HG03565 (cell line): Measurements from ENCODE around the gene CHST11.

Experiments used
- ATAC-seq: cut with Tn5 transposase; IDR thresholded peaks from one replicate; pipeline ENCODE4 v1.9.1; 2021; ENCODE audit warnings: mild to moderate bottlenecking, moderate library complexity; ENCODE audit not compliant: unreplicated experiment

Gene CHST11

DNA sequence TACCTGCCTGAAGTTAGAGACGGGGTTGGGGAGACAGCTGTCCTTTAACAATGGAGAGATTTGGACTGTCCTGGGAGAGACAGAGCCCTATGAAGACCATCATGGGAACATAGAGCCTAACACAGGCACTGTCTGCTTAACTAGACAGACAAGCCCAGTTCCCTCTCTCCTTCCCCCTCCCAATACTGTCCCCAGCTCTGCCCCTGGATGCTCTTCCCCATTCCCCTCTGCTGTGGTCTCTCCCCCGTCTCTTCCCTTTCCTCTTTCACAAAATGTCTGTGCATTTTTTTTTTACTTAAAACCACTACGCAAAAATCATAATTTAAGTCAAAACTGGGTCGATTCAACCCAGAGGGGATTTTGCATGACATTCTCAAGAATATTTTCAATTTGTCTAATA lies 232.9 kb downstream of the CHST11 start:
- ATAC-seq = no peak

GRCh38 chr12:104691721-104692556 lies 235.2 kb downstream of the CHST11 start:
- ATAC-seq = no peak

GRCh38 chr12:104692557-104693218 lies 235.9 kb downstream of the CHST11 start:
- ATAC-seq = no peak

- ATAC-seq = no peak
Observed at GRCh38 chr12:104693493-104693892, 236.7 kb downstream of the CHST11 start.

DNA sequence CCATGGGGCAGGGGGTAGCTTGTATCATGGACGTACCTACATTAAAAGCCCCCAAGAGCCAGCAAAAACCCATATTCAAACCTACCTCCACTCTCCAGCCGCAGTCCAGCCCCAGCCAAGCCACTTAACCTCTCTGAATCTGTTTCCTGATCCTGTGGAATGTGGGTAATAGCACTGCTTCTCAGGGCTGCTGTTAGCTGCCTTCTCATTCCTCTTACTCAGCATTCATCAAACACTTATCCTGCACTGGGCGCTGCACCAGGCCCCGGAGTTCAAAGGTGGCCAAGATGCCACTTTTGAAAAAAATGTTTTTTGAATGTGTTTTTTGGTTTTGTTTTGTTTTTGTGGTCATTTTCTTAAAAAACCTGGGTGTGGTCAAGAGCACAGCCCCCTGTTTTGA lies 237.4 kb downstream of the CHST11 start:
- ATAC-seq = no peak

GRCh38 chr12:104694711-104695110 lies 238.0 kb downstream of the CHST11 start:
- ATAC-seq = no peak

DNA sequence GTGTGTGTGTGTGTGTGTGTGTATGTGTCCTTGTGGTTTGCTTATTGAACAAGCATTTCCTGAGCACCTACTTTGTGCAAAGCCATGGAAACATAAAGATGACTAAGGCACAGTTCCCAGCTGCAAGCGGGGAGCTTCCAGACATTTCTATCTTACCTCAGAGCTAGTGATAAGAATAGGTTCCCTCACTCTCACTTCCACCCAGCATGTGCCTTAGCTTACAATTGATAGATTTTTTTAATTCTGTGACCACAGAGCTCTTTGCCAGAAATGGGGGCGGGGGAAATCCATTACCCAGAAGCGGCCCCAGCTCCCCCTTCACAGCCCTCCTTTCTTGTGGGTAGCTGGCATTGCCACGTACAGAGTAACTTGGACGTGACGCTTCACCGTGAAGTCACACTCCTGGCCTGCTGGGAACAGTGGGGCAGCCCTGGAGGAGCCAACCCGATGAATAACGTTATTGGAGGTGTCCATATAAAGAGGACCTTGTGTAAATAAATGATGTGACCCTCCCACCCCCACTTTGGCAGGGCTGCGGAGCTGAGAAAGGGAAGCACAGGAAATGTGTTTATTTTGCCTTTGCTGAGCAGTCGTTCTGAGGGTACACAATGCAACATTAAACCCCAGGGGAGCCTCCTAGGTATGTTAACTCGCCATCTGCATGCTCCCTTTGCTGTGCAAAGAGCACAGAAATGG lies 238.9 kb downstream of the CHST11 start:
- peak; percentile 33 for ATAC-seq

DNA sequence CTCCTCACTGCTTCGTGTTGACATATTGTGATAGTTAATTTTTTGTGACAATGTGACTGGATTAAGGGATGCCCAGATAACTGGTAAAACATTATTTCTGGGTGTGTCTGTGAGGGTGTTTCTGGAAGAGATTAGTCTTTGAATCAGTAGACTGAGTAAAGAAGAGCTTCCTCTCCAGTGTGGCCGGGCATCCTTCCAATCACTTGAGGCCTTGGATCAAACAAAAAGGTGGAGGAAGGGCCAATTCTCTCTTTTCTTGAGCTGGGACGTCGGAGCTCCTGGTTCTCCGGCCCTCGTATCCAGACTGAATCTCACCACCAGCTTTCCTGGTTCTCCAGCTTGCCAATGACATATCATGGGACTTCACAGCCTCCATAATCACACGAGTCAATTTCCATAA lies 240.4 kb downstream of the CHST11 start:
- no peak for ATAC-seq

GRCh38 chr12:104698871-104699270 lies 242.1 kb downstream of the CHST11 start:
- no peak for ATAC-seq

DNA sequence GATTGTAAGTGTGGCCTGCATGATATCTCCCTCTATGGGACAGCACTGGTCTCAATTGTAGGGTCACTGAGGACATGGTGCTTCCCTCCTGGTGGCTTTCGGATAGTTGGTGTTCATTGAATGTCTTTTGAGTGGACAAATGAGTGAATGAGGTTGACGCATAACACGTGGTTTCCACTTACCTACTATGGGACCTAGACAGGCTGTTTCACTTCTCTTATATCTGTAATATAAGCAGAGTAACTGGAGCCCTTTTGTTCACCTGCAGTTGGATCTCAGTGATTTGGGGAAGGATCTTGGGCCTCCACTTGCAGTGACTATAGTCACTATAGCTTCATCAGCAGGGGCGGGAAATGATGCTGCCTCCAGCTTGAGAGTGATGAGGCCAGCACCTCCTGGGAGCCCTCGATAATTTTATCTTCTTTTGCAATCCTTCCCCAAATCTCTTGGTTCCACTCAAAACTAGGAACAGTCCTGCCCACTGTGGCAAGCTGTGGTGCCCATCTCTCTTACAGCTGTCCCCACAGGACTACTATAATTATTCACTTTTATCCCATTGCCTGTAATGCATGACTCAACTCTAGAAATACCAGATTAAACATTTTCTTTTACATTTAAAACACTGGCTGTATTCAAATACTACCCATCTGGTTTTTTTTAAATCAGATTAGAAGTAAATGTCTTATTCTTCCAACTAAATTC lies 242.9 kb downstream of the CHST11 start:
- peak; percentile 67 for ATAC-seq

GRCh38 chr12:104700324-104700723 lies 243.6 kb downstream of the CHST11 start:
- no peak for ATAC-seq

DNA sequence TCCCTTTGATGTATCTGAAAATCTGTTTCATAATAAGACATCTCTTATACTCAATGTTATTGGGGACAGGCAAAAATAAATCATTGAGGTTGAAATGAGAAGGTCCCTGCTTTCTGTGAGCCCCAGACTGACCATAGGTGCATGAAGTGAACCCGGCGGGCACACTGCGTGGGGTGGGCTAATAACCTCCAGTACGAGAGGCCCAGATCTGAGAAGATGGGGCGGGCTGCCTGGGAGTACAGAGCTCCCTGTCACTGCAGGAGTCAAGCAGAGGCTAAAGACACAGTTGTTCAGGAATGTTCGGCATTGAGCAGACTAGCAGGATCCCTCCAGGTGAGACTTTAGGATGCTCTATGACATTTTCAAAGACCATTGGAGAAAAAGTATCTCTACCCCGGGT lies 244.6 kb downstream of the CHST11 start:
- ATAC-seq = no peak

DNA sequence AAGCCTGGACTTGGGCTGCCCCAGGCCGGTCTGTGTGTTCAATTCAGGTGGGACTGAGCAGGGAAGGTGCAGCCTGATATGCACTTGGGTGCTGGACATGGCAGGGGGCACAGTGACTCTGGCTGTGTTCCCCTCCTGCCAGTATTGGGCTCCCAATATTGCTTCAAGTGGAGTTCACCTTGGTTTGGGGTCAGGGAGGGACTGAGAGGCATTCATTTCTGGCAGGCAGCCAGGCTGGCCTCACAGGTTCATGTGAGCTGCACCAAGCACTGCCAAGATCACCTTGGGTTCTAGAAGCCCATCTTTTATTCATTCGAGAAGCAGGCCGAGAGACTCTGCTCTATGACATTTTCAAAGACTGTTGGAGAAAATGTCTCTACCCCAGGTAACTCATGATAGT lies 245.0 kb downstream of the CHST11 start:
- no peak for ATAC-seq

DNA sequence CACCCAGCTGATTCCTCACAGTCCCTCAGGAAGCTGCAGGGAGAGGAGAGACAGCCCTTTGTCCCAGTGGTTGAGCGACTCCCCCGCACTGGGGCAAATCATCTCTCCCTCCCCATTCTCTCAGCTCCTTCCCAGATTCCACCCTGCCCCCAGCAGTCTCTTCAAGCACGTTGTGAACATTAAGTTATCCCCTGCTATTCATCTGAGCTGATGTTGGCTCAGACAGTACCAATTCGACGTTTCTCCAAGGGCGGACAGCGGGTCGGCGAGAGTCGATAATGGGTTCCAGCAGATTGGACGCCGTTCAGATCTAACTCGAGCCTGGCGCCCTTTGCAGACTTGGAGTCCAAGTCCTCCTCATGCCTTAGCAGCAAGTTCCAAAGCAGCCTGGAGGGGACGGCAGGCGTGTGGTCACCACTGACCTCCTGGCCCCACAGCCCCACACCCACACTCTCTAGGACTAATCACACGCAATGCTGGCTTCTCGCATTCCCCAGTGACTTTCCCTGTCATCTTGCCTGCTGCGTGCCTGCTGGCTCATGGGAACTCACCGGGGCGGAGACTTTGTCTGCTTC lies 245.9 kb downstream of the CHST11 start:
- no peak for ATAC-seq

GRCh38 chr12:104703372-104703771 lies 246.6 kb downstream of the CHST11 start:
- ATAC-seq = no peak

- no peak for ATAC-seq
Observed at GRCh38 chr12:104704224-104704779, 247.6 kb downstream of the CHST11 start.

GRCh38 chr12:104707194-104707593 lies 250.4 kb downstream of the CHST11 start:
- ATAC-seq = no peak

DNA sequence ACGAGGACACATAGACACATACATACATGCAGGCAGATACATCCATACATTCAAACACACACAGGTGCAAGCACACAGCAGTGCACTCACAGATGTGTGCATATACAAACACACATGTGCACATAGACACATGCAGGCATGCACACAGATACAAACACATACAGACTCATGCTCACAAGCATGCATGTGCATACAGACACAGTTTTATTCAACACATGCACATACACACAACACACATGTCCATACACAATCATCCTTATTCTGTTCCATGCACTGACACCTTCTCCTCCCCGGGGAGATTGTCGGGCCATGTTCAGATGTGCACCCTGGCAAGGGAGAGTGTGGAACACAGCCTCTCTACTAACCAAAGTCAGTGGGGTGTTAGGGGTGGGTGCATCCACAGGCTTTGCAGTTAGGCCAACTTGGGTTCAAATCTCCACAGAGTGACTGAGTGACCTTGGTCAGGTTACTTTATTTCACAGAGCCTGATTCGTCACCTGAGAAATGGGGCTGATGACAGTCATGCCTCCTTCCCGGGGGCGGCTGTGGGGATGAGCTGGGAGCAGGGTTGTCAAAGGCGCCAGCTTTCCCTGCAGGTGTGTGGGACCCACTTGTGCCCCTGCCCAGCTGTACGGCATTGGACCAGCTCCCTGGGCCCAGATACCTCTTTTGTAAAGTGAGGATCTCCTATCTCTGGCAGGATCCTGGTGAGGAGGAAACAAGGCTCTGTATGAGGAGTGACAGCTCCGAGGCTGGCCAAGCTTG lies 251.2 kb downstream of the CHST11 start:
- ATAC-seq = no peak

DNA sequence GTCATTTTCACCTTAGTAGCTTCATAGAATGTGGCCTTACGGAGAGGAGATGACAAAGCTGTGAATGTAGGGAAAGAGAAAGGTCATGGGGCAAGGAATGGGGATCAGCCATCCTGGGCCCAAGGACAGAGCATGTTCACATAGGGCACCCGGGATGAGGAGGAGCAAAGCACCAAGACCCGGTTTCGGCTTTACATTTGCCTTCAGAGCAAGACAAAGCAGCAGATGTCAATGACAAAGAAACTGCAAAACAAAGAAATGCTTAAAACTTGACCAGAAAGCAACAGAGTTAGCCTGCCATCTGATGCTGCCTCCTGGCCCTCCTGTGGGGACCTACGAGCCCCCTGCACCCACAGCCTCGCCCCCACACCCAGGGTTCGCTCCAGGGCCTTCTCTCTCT lies 252.1 kb downstream of the CHST11 start:
- no peak for ATAC-seq
